IMR-90 (cell line): ENCODE measurements around the gene IFRD2. TPM values are rescaled to one million over a fixed set of nuclear protein-coding genes. Genes with fewer than 3 reads are reported as not detected.

Experiments
- ATAC-seq: fragments of 200-7000 bp; cut with Tn5 transposase; 2 replicates; pipeline ENCODE4 v1.9.1; 2020; ENCODE audit warnings: low read depth, mild to moderate bottlenecking, moderate library complexity
- BruUV-seq: library from RNA; stranded (reverse); fragments of 400-500 nt; replicated peaks from 2 replicates; lab custom pipeline; 2021; lab: Mats Ljungman, UMichigan
- CTCF ChIA-PET: fragments of 300-600 bp; formaldehyde crosslinking; extraction: SDS; loops from one replicate; lab custom pipeline; 2021; ENCODE audit warnings: antibody characterized with exemption; lab: Yijun Ruan, JAX
- POLR2A ChIA-PET: fragments of 300-600 bp; sonication (Branson Sonifier 250); formaldehyde crosslinking; loops from one replicate; lab custom pipeline; 2022; ENCODE audit warnings: antibody characterized with exemption; ENCODE audit not compliant: unreplicated experiment; lab: Charles Lee
- DNase-seq: peaks from one replicate; pipeline ENCODE4 v3.0.0; 2013
- H2AFZ ChIP-seq: replicated peaks from 2 replicates; pipeline ENCODE3; 2013; ENCODE audit warnings: low read length, mild to moderate bottlenecking; ENCODE audit not compliant: poor library complexity
- H2AK5ac ChIP-seq: 2 replicates; pipeline ENCODE4 v1.6.1; 2013; ENCODE audit warnings: low read depth, low read length, inconsistent platforms
- H2AK9ac ChIP-seq: replicated peaks from 2 replicates; pipeline ENCODE3; 2013; ENCODE audit warnings: mild to moderate bottlenecking, low read depth, low read length, moderate library complexity; ENCODE audit not compliant: poor library complexity
- H2BK120ac ChIP-seq: 2 replicates; pipeline ENCODE4 v1.6.1; 2013; ENCODE audit warnings: low read depth, low read length, inconsistent platforms
- H2BK15ac ChIP-seq: 3 replicates; pipeline ENCODE4 v1.6.1; 2013; ENCODE audit warnings: low read depth, low read length, inconsistent platforms
- H2BK20ac ChIP-seq: 2 replicates; pipeline ENCODE4 v1.6.1; 2013; ENCODE audit warnings: low read depth, mild to moderate bottlenecking, inconsistent platforms, low read length, moderate library complexity
- H2BK5ac ChIP-seq: 2 replicates; pipeline ENCODE4 v1.6.1; 2013; ENCODE audit warnings: mild to moderate bottlenecking, low read depth, low read length, inconsistent platforms; ENCODE audit not compliant: poor library complexity, severe bottlenecking
- H3K14ac ChIP-seq: replicated peaks from 2 replicates; pipeline ENCODE4 v1.6.1; 2013; ENCODE audit warnings: low read depth, low read length, inconsistent platforms
- H3K18ac ChIP-seq: 2 replicates; pipeline ENCODE4 v1.6.1; 2013; ENCODE audit warnings: low read depth, low read length, control low read depth
- H3K23ac ChIP-seq: 2 replicates; pipeline ENCODE4 v1.6.1; 2013; ENCODE audit warnings: low read depth, low read length, inconsistent platforms
- H3K27ac ChIP-seq: 2 replicates; pipeline ENCODE4 v1.5.1; 2013; ENCODE audit warnings: mild to moderate bottlenecking, control low read depth, low read length; ENCODE audit not compliant: insufficient read depth
- H3K27me3 ChIP-seq: 2 replicates; pipeline ENCODE4 v1.6.1; 2013; ENCODE audit warnings: low read length; ENCODE audit not compliant: control insufficient read depth, insufficient read depth
- H3K36me3 ChIP-seq: 2 replicates; pipeline ENCODE4 v1.6.1; 2013; ENCODE audit warnings: low read length, mixed read lengths; ENCODE audit not compliant: control insufficient read depth, insufficient read depth
- H3K4ac ChIP-seq: 2 replicates; pipeline ENCODE4 v1.6.1; 2013; ENCODE audit warnings: low read depth, low read length, inconsistent platforms
- H3K4me1 ChIP-seq: 2 replicates; pipeline ENCODE4 v1.6.1; 2013; ENCODE audit warnings: low read length, mixed read lengths; ENCODE audit not compliant: control insufficient read depth, insufficient read depth
- H3K4me2 ChIP-seq: 2 replicates; pipeline ENCODE4 v1.6.1; 2013; ENCODE audit warnings: low read depth, mild to moderate bottlenecking, control low read depth, low read length, moderate library complexity
- H3K4me3 ChIP-seq: 2 replicates; pipeline ENCODE4 v1.5.1; 2013; ENCODE audit warnings: low read depth, mild to moderate bottlenecking, control low read depth, low read length, moderate library complexity; ENCODE audit not compliant: insufficient read depth
- H3K56ac ChIP-seq: 2 replicates; pipeline ENCODE4 v1.6.1; 2013; ENCODE audit warnings: low read length, inconsistent platforms; ENCODE audit not compliant: insufficient read depth; ENCODE audit errors: extremely low read depth
- H3K79me1 ChIP-seq, 2 experiments: 2 replicates each; pipeline ENCODE4 v1.6.1; 2013; ENCODE audit warnings: low read length in 2 of 2, inconsistent platforms in 1 of 2, low read depth in 1 of 2
- H3K9ac ChIP-seq: 2 replicates; pipeline ENCODE4 v1.6.1; 2013; ENCODE audit warnings: low read depth, low read length, control low read depth
- H3K9me1 ChIP-seq: 2 replicates; pipeline ENCODE4 v1.6.1; 2013; ENCODE audit warnings: low read length, inconsistent platforms; ENCODE audit not compliant: insufficient read depth
- H3K9me3 ChIP-seq: 2 replicates; pipeline ENCODE4 v1.6.1; 2013; ENCODE audit warnings: low read length; ENCODE audit not compliant: control insufficient read depth, insufficient read depth
- H4K20me1 ChIP-seq: 2 replicates; pipeline ENCODE4 v1.6.1; 2013; ENCODE audit warnings: low read length, inconsistent platforms; ENCODE audit not compliant: insufficient read depth
- H4K5ac ChIP-seq: 2 replicates; pipeline ENCODE4 v1.6.1; 2013; ENCODE audit warnings: mild to moderate bottlenecking, low read depth, low read length, control low read depth
- H4K8ac ChIP-seq, 2 experiments: 2 replicates each; pipeline ENCODE4 v1.6.1; 2013; ENCODE audit warnings: low read depth in 2 of 2, low read length in 2 of 2, control low read depth in 1 of 2, inconsistent platforms in 1 of 2
- H4K91ac ChIP-seq: 2 replicates; pipeline ENCODE4 v1.6.1; 2013; ENCODE audit warnings: low read depth, low read length, inconsistent platforms; ENCODE audit not compliant: insufficient read depth
- CEBPB ChIP-seq: IDR thresholded peaks from 2 replicates; pipeline ENCODE4 v1.6.1; 2012; ENCODE audit warnings: low read depth, low read length, improper control_type of control experiment
- CHD1 ChIP-seq: IDR thresholded peaks from 2 replicates; pipeline ENCODE4 v1.6.1; 2012; ENCODE audit warnings: low read depth, low read length, improper control_type of control experiment
- CTCF ChIP-seq: conservative IDR thresholded peaks from 2 replicates; pipeline ENCODE4 v1.5.1; 2012; ENCODE audit warnings: mild to moderate bottlenecking, low read depth, low read length, improper control_type of control experiment
- MAFK ChIP-seq: IDR thresholded peaks from 2 replicates; pipeline ENCODE4 v1.6.1; 2012; ENCODE audit warnings: low read depth, low read length, improper control_type of control experiment
- MAZ ChIP-seq: IDR thresholded peaks from 2 replicates; pipeline ENCODE4 v1.6.1; 2012; ENCODE audit warnings: low read depth, mild to moderate bottlenecking, low read length, improper control_type of control experiment, moderate library complexity, borderline replicate concordance
- MXI1 ChIP-seq: IDR thresholded peaks from 2 replicates; pipeline ENCODE4 v1.6.1; 2012; ENCODE audit warnings: low read depth, mild to moderate bottlenecking, low read length, moderate library complexity, borderline replicate concordance
- NFE2L2 ChIP-seq: fragments of 150-350 bp; IDR thresholded peaks from 2 replicates; pipeline ENCODE4 v1.6.1; 2016; ENCODE audit warnings: low read depth, mild to moderate bottlenecking, low read length
- POLR2A ChIP-seq: IDR thresholded peaks from 2 replicates; pipeline ENCODE4 v1.6.1; 2012; ENCODE audit warnings: mild to moderate bottlenecking, low read depth, low read length
- RAD21 ChIP-seq: IDR thresholded peaks from 2 replicates; pipeline ENCODE4 v1.6.1; 2012; ENCODE audit warnings: low read length, improper control_type of control experiment
- RCOR1 ChIP-seq: IDR thresholded peaks from 2 replicates; pipeline ENCODE4 v1.6.1; 2012; ENCODE audit warnings: mild to moderate bottlenecking, low read length, improper control_type of control experiment; ENCODE audit not compliant: insufficient replicate concordance
- RFX5 ChIP-seq: IDR thresholded peaks from 2 replicates; pipeline ENCODE4 v1.8.0; 2012; ENCODE audit warnings: low read depth, mild to moderate bottlenecking, low read length, moderate library complexity
- SMC3 ChIP-seq: fragments of 150-350 bp; IDR thresholded peaks from 2 replicates; pipeline ENCODE4 v1.6.1; 2016; ENCODE audit warnings: low read depth, mild to moderate bottlenecking, antibody characterized with exemption, low read length, moderate library complexity
- WGBS, 2 experiments: methylation state at CpG; one replicate each; pipeline versions ENCODE4 v1.1.5 to v1.1.7; 2013; ENCODE audit warnings: missing lambda C conversion rate in 2 of 2; ENCODE audit not compliant: insufficient read length in 1 of 2; ENCODE audit errors: extremely low coverage in 2 of 2; 5-methylcytosine and 5-hydroxymethylcytosine counted together
- dilution Hi-C: fragments of 300-500 bp; cut with HindIII; formaldehyde crosslinking; loops from one replicate; pipeline ENCODE4 v1.14.3; 2018; ENCODE audit warnings: low sequenced_read_pairs; ENCODE audit not compliant: unreplicated experiment
- in situ Hi-C: fragments of 300-500 bp; cut with MboI; formaldehyde crosslinking; loops from 3 replicates; pipeline ENCODE4 v1.14.3; 2019; ENCODE audit warnings: low sequenced_read_pairs, inconsistent platforms, mixed read lengths
- intact Hi-C: fragments of 100-400 bp; cut with micrococcal nuclease; formaldehyde crosslinking; loops from 2 replicates; pipeline ENCODE4 v1.10.0; 2022
- polyA plus RNA-seq, 3 experiments: library from polyadenylated mRNA; depleted of rRNA; stranded (reverse); fragments of >200 nt; gene quantifications; 2 replicates each; pipeline ENCODE4 v1.2.3, GENCODE V29; 2012; ENCODE audit warnings: low replicate concordance in 1 of 3
- total RNA-seq: library from RNA; depleted of rRNA; stranded (reverse); fragments of >200 nt; gene quantifications from 2 replicates; pipeline ENCODE4 v1.2.3, GENCODE V29; 2012

Gene IFRD2
- total and polyA plus RNA-seq, 2 of the 4 experiments (the other 2 are of a cell fraction), result 52.7 to 79.1 TPM

DNA sequence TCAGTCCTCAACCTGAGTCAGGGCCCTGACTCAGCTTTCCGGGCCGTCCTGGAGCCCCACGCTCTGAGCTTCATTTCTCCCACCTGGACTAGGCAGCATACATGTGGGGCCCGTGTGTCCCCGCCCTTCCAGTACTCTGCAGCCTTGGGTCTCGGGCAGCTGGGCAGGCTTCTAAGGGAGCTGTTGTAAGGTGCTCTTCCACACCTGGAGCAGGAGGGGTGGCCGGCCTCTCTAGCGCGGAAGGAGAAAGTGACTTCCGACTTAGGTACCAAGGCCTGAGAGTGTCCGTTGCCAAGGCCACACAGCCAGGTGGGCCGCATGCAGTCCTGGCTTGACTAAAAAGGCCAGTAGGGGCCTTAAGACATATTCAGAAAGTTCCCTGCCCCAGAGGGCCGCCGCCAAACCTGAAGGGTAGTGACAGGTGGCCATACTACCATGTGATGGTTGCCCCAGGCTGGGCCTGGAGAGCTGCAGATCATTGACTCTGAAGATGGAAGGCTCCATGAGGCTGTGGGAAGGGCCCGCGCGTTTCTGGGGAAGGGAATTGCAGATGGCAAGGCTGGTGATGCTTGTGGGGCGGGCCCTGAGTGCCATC lies 32.7 kb downstream of the IFRD2 start:
- Histone ChIP-seq H3K79me1 (peaks cover 15 to 66% of the 10 kb centered on the region in 2 experiments), H3K4me2 (peak overlapping the region; percentile 34; the same call in 1 of the 2 replicates), H3K4me1 (peaks cover 26% of the 10 kb centered on the region), H2AFZ (peak overlapping the region; percentile 89), H4K20me1 (peaks cover 20% of the 10 kb centered on the region; the same call in 1 of the 2 replicates), H4K8ac (peak overlapping the region; percentile 49 to 81; a peak in 2 of 4 replicates), H3K9me1 (peaks cover 9% of the 10 kb centered on the region; the same call in 1 of the 2 replicates), H2AK9ac (peak overlapping the region; percentile 99), H3K4me3 (no peak overlapping the region), H2BK5ac (peak overlapping the region; percentile 44), H3K4ac (0 out of 2 replicates have a peak overlapping the region, but pooled peaks have one; percentile 67), H2BK120ac (no peak overlapping the region), H4K91ac (peak overlapping the region; percentile 38), H2BK20ac (no peak overlapping the region), H3K23ac (no peak overlapping the region), H3K56ac (no peak overlapping the region), H3K27me3 (no peaks in the 10 kb centered on the region), H2AK5ac (peak overlapping the region; percentile 59), H3K36me3 (peaks cover 31% of the 10 kb centered on the region), H2BK15ac (no peak overlapping the region), H3K9me3 (no peaks in the 10 kb centered on the region), H3K18ac (no peak overlapping the region), H3K9ac (peak overlapping the region; percentile 19; the same call in 1 of the 2 replicates), H3K14ac (no peak overlapping the region), H3K27ac (peak overlapping the region; percentile 49), H4K5ac (no peak overlapping the region)
- 79% methylated on average over 11 of the region's 18 CpGs; no CpG with 5 or more reads in 1 of the 2 experiments for WGBS, 2 experiments
- intact Hi-C loops, result loop anchor here (1.0 to 5.0 kb wide), 2 partner anchors 14 to 63 kb away; partner anchors contain the start of gene HYAL2
- CTCF ChIA-PET, result interaction anchor here (1.0 to 1.6 kb wide), 4 partner anchors 11 to 74 kb away, joined by 3 to 7 read pairs (median 4); no protein-coding TSS in a partner anchor
- in situ Hi-C loops, result no loop called here
- no TSS peak for BruUV-seq
- dilution Hi-C loops, result no loop called here
- DNase-seq, result no peak
- no peak for ATAC-seq
- no peak for TF ChIP-seq MAZ
- no peak for TF ChIP-seq NFE2L2
- no peak for TF ChIP-seq CTCF
- TF ChIP-seq SMC3, result no peak
- no peak for TF ChIP-seq CHD1
- TF ChIP-seq RFX5, result no peak
- TF ChIP-seq MXI1, result no peak
- no peak for TF ChIP-seq POLR2A
- no peak for TF ChIP-seq CEBPB
- no peak for TF ChIP-seq MAFK
- TF ChIP-seq RCOR1, result no peak
- no peak for TF ChIP-seq RAD21
- POLR2A ChIA-PET, result no interaction called here
